Lower leg skin (tissue), 4 donors: Measurements from ENCODE around the gene PAK6. TPM values are rescaled to one million over a fixed set of nuclear protein-coding genes. Genes with fewer than 3 reads are reported as not detected.

ENCODE experiments used
- total RNA-seq, 4 donors: library from RNA; depleted of rRNA; stranded (reverse); fragments of >200 nt; gene quantifications; one replicate each; pipeline ENCODE4 v1.1.0, GENCODE V29; 2016

The PAK6 gene
- total RNA-seq, 4 donors from 2014 or later = 48.3 to 83.9 (median 70.4) TPM

Other genes starting within 250 kb of the PAK6 start
- 100 to 1,000 TPM; 177 to 220 (median 201) TPM for gene SRP14, start 199.9 kb upstream of the PAK6 start, total RNA-seq
- gene BMF, start 130.2 kb upstream of the PAK6 start, total RNA-seq = 10 to 100 TPM in 1 of 4 donors, 1 to 10 TPM in 3; 2.1 to 11.8 (median 8.4) TPM
- gene BUB1B, start 78.0 kb upstream of the PAK6 start, total RNA-seq = 1 to 10 TPM; 1.3 to 4.5 (median 2.1) TPM
- gene ANKRD63, start 44.0 kb downstream of the PAK6 start, total RNA-seq = not detected
- gene PLCB2, start 68.9 kb downstream of the PAK6 start, total RNA-seq = 1 to 10 TPM in 3 of 4 donors, under 1 TPM in 1; 0.88 to 4.2 (median 2.3) TPM
- 10 to 100 TPM in 2 of 4 donors, 1 to 10 TPM in 2; 6.8 to 13.8 (median 10.0) TPM for gene INAFM2, start 84.6 kb downstream of the PAK6 start, total RNA-seq
- 10 to 100 TPM; 17.4 to 28.6 (median 24.7) TPM for gene CCDC9B, start 101.9 kb downstream of the PAK6 start, total RNA-seq
- gene PHGR1, start 112.0 kb downstream of the PAK6 start, total RNA-seq = 1 to 10 TPM in 1 of 4 donors, not detected in 3; 3.1 TPM
- gene DISP2, start 119.2 kb downstream of the PAK6 start, total RNA-seq = under 1 TPM in 3 of 4 donors, not detected in 1; 0.05 to 0.08 (median 0.06) TPM
- 10 to 100 TPM in 3 of 4 donors, 1 to 10 TPM in 1; 7.6 to 24.8 (median 13.1) TPM for gene KNSTRN, start 143.7 kb downstream of the PAK6 start, total RNA-seq
- gene IVD, start 166.7 kb downstream of the PAK6 start, total RNA-seq = 10 to 100 TPM in 3 of 4 donors, 1 to 10 TPM in 1; 5.9 to 21.1 (median 12.6) TPM
- 10 to 100 TPM; 12.8 to 18.5 (median 16.2) TPM for gene BAHD1, start 201.9 kb downstream of the PAK6 start, total RNA-seq
- 1 to 10 TPM; 5.6 to 10.0 (median 8.8) TPM for gene CHST14, start 231.9 kb downstream of the PAK6 start, total RNA-seq